Ramos (cell line): Measurements from ENCODE around the gene NQO1.
"Not testable (repeated sequence)": the region's sequence is repeated elsewhere in the genome, so short reads cannot be mapped to it uniquely, and the experiment has no call there.

ENCODE experiments used
- in situ Hi-C: fragments of 300-500 bp; cut with MboI; formaldehyde crosslinking; loops from one replicate; pipeline ENCODE4 v1.14.3; 2022; ENCODE audit warnings: low sequenced_read_pairs; ENCODE audit not compliant: unreplicated experiment

Gene NQO1

DNA sequence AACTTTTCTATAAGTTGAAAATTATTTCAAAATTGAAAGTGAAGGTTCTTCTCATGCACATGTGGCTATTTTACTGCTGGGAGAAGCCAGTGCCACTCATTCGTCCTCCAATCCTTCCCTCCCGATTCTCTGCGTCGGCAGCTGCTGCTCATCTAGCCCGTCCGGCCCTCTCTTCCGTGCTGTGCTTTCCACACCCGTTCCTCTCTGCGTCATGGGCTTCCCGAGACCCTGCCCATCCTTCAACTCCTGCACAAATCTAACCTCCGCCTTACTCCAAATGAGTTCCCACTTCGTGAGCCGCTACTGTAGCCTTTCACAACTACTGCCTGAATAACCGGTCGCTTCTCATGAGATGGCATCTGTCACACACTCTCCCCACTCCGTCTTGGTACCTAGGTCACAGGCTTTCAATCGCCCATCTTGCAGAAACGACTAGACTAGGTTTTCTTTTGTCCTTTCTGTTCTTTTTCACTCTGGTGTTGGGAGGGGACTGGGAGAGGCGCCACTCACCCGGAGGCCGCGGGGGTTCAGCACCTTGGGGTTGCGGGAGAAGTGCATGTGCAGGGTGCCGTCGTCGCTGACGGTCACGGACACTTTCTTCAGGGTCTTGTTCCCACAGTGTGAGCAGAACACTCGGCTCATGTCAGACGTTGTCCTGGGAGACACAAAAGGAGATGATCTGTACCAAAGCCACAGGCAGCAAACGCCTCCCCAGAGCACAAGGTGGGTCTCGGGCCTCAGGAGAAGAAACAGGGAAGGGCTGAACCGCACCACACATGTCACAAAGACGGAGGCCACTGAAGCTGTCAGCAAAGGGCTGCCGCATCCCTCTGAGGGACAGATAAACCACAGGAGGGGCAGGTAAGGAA is 18.2 kb upstream of the NQO1 start:
- in situ Hi-C loops, result no loop called here

DNA sequence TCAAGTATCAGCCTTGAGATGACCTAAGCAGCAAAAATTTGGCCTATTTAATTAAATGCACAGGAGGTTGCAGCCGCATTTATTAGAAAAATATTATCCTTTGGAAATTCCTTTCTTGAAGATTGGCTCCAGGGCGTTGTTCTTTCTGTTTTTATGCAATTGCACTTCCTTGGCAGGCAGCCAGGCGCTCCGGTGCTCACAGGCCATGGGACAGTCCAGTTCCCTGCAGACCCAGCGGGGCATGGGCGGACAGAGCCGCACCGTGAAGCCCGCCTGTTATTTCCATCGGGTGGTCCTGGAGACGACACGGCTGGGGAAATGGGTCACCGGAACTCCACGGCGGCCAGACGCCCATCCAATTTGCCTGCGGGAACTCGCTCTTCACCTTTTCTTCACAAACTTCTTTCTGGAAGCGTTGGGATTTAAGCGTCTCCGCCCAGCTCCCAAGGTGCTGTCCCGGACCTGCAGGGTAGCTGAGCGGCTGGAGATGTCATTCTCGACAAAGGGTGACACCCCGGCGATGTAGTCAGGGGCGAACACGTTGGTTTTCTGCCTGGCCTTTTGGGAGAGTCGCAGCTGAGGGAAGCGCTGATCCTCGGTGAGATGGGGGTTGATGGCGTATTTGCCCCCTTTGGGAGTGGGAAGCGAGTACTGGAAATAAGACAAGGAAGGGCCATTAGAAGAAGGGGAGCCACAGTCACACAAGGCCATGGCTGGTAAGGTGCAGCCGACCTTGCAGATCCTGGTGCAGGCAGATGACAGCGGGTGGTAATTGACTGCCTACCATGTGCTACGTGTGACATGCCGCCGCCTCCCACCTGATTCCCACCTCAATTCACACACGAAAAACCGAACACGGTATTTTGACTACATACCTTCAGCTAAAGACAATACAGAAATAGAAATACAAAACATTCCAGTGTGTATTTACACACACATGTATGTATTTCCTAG is 15.9 kb upstream of the NQO1 start:
- in situ Hi-C loops, result no loop called here

DNA sequence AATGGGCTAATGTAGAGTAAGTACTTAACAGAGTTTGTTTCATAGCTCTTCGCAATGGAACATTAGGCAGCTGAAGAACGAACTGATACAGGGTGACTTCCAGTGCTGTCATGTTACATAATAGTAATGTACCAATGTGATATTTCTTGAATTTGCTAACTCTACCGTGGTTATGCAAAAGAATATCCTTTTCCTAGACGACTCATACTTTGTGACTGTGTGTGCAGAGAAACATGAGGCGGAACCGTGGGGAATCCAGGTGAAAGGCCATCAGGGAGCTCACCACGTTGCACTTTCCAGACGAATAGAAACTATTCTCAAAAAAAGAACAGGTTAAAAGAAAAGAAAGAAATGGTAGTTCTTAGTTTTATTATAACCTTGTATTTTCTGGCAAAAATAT is 15.2 kb upstream of the NQO1 start:
- in situ Hi-C loops, result no loop called here

DNA sequence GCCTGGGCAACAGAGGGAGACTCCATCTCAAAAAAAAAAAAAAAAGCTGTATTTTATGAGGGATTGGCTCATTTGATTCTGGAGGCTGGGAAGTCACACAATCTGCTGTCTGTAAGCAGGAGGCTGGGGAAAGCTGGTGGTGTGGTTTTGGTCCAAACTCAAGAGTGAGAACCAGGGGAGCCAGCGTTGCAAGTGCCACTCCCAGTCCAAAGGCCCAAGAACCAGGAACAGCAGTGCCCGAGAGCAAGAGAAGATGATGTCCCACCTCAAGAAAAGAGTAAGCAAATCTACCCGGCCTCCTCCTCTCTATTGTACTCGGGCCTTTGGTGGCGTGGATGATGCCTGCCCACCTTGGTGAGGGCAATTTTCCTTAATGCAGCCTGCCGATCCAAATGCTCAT is 5.7 kb upstream of the NQO1 start:
- in situ Hi-C loops, result no loop called here

DNA sequence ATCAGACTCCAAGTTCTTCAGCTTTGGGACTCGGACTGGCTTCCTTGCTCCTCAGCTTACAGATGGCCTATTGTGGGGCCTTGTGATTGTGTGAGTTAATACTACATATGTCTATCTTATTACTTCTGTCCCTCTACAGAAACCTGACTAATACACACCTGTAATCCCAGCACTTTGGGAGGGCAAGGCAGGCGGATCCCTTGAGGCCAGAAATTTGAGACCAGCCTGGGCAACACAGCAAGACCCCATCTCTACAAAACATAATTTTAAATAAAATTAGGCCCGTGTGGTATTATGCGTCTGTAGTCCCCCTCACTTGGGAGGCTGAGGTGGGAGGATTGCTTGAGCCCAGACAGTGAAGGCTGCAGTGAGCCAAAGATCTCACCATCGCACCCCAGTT is 4.9 kb upstream of the NQO1 start:
- in situ Hi-C loops, result not testable (repeated sequence)

DNA sequence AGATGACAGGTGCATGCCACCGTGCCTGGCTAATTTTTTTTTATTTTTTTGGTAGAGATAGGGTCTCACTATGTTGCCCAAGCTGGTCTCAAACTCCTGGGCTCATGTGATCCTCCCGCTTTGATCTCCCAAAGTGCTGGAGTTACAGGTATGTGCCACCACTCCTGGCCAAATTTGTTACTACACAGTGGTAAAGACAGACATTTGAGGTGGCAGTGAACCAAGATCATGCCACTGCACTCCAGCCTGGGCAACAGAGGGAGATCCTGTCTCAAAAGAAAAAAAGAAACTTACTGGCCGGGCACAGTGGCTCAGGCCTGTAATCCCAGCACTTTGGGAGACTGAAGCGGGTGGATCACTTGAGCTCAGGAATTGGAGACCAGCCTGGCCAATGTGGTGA is 2.7 kb upstream of the NQO1 start:
- in situ Hi-C loops, result not testable (repeated sequence)

GRCh38 chr16:69727916-69728270 is 1.5 kb upstream of the NQO1 start:
- in situ Hi-C loops, result no loop called here

DNA sequence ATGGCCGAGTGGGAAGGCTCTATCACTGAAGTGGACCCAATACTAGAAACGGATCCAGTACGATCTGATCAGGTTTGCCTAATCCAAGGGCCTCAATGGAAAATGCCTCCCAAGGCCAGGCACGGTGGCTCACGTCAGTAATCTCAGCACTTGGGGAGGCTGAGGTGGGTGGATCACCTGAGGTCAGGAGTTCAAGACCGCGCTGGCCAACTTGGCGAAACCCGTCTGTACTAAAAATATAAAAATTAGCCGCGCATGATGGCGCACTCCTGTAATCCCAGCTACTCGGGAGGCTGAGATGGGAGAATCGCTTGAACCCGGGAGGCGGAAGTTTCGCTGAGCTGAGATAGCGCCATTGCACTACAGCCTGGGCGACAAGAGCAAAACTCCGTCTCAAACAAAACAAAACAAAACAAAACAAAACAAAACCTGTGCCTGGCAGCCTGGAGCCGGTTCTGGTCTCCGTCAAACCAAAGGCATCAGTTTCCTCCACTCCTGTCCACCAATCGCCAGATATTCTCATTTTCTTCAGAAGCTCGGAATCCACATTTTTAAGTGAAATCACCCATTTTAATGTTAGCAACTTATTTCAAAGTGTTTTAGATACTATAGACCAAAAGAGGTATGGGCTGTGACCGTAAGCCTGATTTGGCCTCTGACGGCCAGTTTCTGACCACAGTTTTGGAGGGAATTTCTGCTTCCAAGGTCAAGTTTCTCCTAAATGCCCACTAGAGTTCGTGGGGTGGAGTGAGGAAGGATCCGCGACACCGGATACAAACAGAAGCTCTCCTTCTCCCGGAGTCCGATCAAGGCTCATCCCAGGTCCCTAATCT is 664 bp downstream of the NQO1 start:
- in situ Hi-C loops, result no loop called here

- in situ Hi-C loops, result no loop called here
These were observed 1.3 kb downstream of the NQO1 start for GRCh38 chr16:69724981-69725479.

- in situ Hi-C loops, result no loop called here
These were observed 1.9 kb downstream of the NQO1 start for GRCh38 chr16:69724414-69724873.

- in situ Hi-C loops, result no loop called here
These were observed 4.9 kb downstream of the NQO1 start for GRCh38 chr16:69721441-69721957.

DNA sequence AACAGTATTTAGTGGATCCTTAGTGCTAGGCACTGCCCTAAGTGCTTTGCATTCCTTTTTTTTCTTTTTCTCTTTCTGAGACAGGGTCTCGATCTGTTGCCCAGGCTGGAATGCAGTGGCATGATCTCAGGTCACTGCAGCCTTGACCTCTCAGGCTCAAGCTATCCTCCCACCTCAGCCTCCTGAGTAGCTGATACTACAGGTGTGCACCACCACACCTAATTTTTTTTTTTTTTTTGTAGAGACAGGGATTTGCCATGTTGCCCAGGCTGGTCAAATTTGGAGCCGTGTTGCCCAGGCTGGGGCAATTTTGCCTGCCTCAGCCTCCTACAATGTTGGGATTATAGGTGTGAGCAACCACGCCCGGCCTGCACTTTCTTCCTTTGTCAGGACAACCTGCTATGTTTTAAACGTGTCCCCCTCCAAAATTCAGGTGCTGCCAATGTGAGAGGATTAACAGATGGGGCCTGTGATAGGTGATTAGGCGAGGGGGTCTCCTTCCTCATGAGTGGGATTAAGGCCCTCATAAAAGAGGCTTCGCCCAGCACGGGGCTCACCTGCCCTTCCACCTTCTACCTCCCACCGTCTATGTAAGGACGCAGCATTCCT is 5.4 kb downstream of the NQO1 start:
- in situ Hi-C loops, result no loop called here

DNA sequence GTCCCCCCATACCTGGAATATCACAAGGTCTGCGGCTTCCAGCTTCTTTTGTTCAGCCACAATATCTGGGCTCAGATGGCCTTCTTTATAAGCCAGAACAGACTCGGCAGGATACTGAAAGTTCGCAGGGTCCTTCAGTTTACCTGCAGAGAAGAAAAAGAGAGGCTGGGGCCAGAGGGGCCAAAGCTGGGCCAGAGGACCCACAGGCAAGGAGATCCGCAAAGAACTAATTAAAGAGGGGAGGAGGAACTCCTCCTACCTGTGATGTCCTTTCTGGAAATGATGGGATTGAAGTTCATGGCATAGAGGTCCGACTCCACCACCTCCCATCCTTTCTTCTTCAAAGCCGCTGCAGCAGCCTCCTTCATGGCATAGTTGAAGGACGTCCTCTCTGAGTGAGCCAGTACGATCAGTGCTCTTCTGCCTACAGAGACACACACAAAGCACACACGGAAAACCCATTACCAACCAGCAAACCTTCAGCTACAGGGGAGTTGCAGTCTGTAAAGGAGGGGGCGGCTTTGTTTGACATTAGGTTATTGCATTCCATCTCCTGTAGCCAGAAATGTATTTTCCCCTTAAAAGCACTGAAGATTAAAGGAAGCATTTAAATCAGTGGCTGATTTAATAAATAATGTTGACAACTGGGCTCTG is 8.1 kb downstream of the NQO1 start:
- in situ Hi-C loops, result loop anchor here (10.0 kb wide), 1 partner anchor 217 kb away; no protein-coding TSS in a partner anchor

- in situ Hi-C loops, result loop anchor here (10.0 kb wide), 1 partner anchor 218 kb away; no protein-coding TSS in a partner anchor
These were observed 9.3 kb downstream of the NQO1 start for GRCh38 chr16:69717066-69717465.

DNA sequence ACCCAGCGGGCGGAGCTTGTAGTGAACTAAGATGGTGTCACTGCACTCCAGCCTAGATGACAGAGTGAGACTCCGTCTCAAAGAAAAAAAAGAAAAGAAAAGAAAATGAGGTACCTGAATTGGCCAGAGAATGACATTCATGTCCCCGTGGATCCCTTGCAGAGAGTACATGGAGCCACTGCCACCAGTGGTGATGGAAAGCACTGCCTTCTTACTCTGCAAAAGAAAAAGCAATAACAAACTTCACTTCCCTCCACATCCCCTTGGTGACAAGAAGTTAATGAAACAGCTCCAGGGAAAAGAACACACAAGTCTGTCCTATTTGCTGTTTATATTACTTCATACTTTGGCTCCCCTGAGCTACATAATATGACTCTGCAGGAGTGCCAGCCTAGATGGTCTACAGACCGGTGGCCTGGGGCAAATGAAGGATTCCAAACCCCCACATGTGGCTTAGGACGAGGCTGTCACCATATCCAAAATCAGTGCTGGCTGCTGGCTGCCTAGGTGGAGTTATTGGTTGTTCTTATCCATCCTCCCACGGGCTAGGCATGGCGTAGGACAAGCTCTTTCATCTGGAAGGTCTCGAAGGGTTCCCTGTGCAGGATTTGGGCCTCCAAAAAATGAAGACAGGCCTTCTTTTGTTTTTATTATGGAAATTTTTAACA is 13.3 kb downstream of the NQO1 start:
- in situ Hi-C loops, result loop anchor here (10.0 kb wide), 1 partner anchor 222 kb away; no protein-coding TSS in a partner anchor

DNA sequence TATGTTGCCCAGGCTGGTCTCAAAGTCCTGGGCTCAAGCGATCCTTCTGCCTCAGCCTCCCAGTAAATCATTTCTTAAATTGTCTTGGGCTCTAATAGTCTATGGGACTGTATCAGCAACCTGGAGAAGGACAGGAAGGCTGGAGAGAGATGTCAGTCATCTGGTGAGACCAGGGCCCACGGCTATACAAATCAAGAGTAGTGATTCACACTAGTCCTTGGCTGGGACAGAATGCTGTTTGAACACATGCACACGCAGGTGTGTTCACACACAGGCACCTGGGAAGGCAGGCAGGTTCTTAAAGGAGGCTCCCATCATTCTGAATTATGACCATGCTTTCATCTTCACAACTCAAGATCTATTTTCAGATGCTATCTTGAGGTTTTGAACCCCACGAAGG is 14.1 kb downstream of the NQO1 start:
- in situ Hi-C loops, result loop anchor here (10.0 kb wide), 1 partner anchor 223 kb away; no protein-coding TSS in a partner anchor

DNA sequence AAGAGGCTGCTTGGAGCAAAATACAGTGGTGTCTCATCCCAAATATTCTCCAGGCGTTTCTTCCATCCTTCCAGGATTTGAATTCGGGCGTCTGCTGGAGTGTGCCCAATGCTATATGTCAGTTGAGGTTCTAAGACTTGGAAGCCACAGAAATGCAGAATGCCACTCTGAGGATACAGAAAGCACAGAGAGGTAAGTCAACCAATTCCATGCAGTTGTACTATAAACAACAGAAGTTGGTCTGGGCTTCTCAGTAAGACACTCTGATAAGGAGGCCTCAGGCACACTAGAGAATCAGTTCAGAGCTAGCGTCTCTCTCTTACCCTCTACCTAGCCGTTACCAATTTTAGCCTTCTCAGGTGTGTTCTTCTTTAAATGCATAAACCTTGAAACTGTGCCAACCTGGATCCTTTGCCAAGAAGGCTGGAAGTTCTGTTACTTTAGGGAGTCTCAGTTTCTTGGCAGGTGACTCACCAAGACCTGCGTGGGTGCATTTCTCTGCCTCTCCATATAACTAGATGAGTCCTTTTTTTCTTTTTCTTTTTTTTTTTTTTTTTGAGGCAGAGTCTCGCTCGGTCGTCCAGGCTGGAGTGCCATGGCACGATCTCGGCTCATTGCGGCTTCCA is 15.1 kb downstream of the NQO1 start:
- in situ Hi-C loops, result loop anchor here (10.0 kb wide), 1 partner anchor 224 kb away; no protein-coding TSS in a partner anchor
